HepG2 (cell line): ENCODE measurements around the gene TNFRSF6B. TPM values are rescaled to one million over a fixed set of nuclear protein-coding genes. Genes with fewer than 3 reads are reported as not detected.

Source experiments
- ATRX ChIP-seq: sonication (generic); formaldehyde crosslinking; IDR thresholded peaks from 2 replicates; pipeline ENCODE4 v1.4.0; 2020; ENCODE audit warnings: missing genetic modification reagents, borderline replicate concordance
- KDM1A ChIP-seq: IDR thresholded peaks from 2 replicates; pipeline ENCODE4 v1.6.1; 2016; ENCODE audit warnings: missing compliant biosample characterization
- KDM5A ChIP-seq: fragments of 200-600 bp; sonication (generic); IDR thresholded peaks from 2 replicates; pipeline ENCODE4 v1.7.0; 2018; ENCODE audit warnings: antibody characterized with exemption, mild to moderate bottlenecking, low read length, borderline replicate concordance
- KLF13 ChIP-seq: sonication (generic); formaldehyde crosslinking; IDR thresholded peaks from 2 replicates; pipeline ENCODE4 v1.4.0; 2020; ENCODE audit warnings: mild to moderate bottlenecking, missing genetic modification reagents
- ZFP90 ChIP-seq: sonication (generic); formaldehyde crosslinking; IDR thresholded peaks from 2 replicates; pipeline ENCODE4 v1.8.0; 2022; ENCODE audit warnings: missing genetic modification reagents, mild to moderate bottlenecking, inconsistent platforms, borderline replicate concordance
- ZNF225 ChIP-seq: sonication (generic); formaldehyde crosslinking; IDR thresholded peaks from 2 replicates; pipeline ENCODE4 v1.4.0; 2020; ENCODE audit warnings: mild to moderate bottlenecking, missing genetic modification reagents
- ZNF44 ChIP-seq: sonication (generic); formaldehyde crosslinking; IDR thresholded peaks from 2 replicates; pipeline ENCODE4 v1.5.1; 2020; ENCODE audit warnings: mild to moderate bottlenecking, missing genetic modification reagents
- ZNF570 ChIP-seq: sonication (generic); formaldehyde crosslinking; IDR thresholded peaks from 2 replicates; pipeline ENCODE4 v1.4.0; 2020; ENCODE audit warnings: mild to moderate bottlenecking, missing genetic modification reagents, borderline replicate concordance
- polyA plus RNA-seq, 8 experiments: library from polyadenylated mRNA; depleted of rRNA in 3 of 8; stranded (reverse) in 7 of 8; unstranded in 1 of 8; fragments of >200 nt; fragmentation: Illumina TruSeq in 4 of 8; extraction: Trizol in 4 of 8; gene quantifications; 2 replicates each; pipeline versions ENCODE4 v1.2.1 to v1.2.3, GENCODE V29; 2011 to 2016; ENCODE audit warnings: low read depth in 4 of 8, missing spikeins in 1 of 8, mixed read lengths in 1 of 8; ENCODE audit not compliant: insufficient read depth in 1 of 8
- total RNA-seq, 5 experiments: library from RNA; depleted of rRNA; stranded (reverse); fragments of >200 nt; fragmentation: Illumina TruSeq; extraction: Trizol; gene quantifications; 2 replicates each; pipeline ENCODE4 v1.2.3, GENCODE V29; 2016; ENCODE audit warnings: low read depth in 1 of 5
- TF ChIP-seq, protein P1 (sequence below): sonication (generic); formaldehyde crosslinking; IDR thresholded peaks from 2 replicates; pipeline ENCODE4 v1.4.0; 2020; ENCODE audit warnings: mild to moderate bottlenecking, missing genetic modification reagents
- TF ChIP-seq, protein P2 (sequence below): sonication (generic); formaldehyde crosslinking; IDR thresholded peaks from 2 replicates; pipeline ENCODE4 v1.4.0; 2020; ENCODE audit warnings: missing genetic modification reagents, borderline replicate concordance
- TF ChIP-seq, protein P3 (sequence below): sonication (generic); formaldehyde crosslinking; IDR thresholded peaks from 2 replicates; pipeline ENCODE4 v1.5.0; 2020; ENCODE audit warnings: mild to moderate bottlenecking, missing genetic modification reagents, borderline replicate concordance

TNFRSF6B gene
- total and polyA plus RNA-seq, 2 of the 13 experiments (the other 11 are each of a cell fraction or from before 2014, with no cell fraction given) = 0.24 TPM; not detected in 1

DNA sequence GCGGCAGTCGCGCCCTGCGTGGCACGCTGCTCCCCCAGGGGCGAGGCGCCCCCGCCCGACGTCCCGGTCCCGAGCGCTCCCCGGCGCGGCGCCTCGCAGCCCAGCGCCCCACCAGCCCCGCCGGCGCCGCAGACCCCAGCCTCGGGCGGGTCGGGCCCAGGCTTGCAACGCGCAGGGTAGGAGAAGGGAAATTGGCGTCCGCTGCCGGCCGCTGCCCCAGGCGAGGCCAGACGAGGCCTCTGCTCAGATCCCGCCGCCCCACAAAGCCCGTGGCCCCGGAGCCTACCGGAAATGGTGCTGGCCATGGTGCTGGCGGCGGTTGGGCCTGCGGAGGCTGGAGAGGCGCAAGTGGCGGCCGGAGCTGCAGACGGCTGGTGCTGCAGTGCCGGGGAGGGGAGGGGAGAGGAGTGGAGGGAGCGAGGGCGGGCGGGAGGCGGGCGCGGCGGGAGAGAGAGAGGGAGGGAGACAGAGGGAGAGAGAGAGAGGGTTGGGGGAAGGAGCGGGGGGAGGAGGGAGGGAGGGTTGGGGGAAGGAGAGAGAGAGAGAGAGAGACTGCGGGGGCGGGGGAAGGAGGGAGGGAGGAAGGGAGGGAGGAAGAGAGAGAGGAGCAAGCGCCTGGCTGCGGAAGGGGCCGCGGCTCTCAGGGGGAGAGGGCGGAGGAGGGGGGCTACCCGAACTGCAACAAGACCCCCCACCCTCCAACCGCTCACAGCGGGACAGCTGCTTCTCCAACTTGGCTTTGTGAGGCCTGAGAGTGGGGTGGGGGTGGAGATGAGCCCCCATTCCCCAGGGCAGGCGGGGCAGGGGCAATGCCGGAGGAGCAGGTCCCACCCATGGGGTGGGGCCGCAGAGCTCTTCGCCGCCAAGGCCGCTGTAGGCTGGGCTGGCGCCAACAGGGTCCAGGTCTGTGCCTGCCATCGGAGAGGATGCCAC is 43.1 kb upstream of the TNFRSF6B start, which contains the start of gene STMN3 (continued):
- TF ChIP-seq ATRX = peak; percentile 96; the same call in 1 of the 2 replicates
- 0 out of 2 replicates have a peak, but pooled peaks have one; percentile 77 for TF ChIP-seq ZNF570 (CRISPR knock-in tag)
- peak; percentile 95; the same call in 1 of the 2 replicates for TF ChIP-seq ZNF225 (CRISPR knock-in tag)
- TF ChIP-seq ZFP90 = peak; percentile 95
- TF ChIP-seq, protein P1, sequence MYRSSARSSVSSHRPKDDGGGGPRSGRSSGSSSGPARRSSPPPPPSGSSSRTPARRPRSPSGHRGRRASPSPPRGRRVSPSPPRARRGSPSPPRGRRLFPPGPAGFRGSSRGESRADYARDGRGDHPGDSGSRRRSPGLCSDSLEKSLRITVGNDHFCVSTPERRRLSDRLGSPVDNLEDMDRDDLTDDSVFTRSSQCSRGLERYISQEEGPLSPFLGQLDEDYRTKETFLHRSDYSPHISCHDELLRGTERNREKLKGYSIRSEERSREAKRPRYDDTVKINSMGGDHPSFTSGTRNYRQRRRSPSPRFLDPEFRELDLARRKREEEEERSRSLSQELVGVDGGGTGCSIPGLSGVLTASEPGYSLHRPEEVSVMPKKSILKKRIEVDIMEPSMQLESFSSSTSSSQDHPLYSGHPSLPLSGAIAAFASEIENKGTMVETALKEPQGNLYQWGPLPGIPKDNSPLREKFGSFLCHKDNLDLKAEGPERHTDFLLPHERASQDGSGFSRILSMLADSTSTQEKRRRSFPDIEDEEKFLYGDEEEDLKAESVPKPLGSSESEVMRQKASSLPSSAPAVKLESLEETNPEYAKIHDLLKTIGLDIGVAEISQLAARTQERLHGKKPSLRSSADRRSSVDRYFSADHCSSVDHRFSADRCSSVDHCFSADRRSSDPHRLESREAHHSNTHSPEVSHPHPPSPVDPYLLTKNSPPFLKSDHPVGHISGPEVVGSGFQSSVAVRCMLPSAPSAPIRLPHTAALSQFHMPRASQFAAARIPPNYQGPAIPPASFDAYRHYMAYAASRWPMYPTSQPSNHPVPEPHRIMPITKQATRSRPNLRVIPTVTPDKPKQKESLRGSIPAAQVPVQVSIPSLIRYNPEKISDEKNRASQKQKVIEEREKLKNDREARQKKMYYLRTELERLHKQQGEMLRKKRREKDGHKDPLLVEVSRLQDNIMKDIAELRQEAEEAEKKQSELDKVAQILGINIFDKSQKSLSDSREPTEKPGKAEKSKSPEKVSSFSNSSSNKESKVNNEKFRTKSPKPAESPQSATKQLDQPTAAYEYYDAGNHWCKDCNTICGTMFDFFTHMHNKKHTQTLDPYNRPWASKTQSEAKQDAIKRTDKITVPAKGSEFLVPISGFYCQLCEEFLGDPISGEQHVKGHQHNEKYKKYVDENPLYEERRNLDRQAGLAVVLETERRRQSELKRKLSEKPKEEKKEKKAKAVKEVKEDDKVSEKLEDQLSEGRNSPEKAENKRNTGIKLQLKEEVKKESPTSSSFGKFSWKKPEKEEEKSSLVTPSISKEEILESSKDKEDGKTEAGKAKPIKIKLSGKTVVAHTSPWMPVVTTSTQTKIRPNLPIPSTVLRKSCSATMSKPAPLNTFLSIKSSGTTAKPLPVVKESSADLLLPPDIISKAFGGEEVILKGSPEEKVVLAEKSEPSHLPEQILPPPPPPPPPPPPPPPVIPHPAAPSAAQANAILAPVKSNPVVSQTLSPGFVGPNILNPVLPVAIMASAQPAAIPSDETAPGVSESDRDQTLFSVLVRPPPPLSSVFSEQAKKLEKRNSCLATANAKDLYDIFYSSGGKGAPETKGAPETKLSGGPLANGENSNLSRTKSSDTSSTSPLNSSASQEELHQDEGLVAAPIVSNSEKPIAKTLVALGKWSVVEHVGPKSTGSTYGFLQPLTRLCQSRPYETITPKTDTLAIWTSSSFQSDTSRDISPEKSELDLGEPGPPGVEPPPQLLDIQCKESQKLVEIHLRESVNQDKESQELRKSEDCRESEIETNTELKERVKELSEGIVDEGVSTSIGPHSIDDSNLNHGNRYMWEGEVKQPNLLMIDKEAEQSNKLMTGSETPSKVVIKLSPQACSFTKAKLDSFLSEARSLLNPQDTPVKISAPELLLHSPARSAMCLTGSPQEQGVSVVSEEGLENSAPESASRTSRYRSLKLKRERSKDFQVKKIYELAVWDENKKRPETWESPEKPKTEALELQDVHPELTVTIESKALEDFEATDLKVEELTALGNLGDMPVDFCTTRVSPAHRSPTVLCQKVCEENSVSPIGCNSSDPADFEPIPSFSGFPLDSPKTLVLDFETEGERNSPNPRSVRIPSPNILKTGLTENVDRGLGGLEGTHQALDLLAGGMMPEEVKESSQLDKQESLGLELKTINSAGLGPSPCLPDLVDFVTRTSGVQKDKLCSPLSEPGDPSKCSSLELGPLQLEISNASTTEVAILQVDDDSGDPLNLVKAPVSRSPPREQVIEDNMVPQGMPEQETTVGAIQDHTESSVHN (CRISPR knock-in tag) = peak; percentile 92; the same call in 1 of the 2 replicates
- TF ChIP-seq, protein P2, sequence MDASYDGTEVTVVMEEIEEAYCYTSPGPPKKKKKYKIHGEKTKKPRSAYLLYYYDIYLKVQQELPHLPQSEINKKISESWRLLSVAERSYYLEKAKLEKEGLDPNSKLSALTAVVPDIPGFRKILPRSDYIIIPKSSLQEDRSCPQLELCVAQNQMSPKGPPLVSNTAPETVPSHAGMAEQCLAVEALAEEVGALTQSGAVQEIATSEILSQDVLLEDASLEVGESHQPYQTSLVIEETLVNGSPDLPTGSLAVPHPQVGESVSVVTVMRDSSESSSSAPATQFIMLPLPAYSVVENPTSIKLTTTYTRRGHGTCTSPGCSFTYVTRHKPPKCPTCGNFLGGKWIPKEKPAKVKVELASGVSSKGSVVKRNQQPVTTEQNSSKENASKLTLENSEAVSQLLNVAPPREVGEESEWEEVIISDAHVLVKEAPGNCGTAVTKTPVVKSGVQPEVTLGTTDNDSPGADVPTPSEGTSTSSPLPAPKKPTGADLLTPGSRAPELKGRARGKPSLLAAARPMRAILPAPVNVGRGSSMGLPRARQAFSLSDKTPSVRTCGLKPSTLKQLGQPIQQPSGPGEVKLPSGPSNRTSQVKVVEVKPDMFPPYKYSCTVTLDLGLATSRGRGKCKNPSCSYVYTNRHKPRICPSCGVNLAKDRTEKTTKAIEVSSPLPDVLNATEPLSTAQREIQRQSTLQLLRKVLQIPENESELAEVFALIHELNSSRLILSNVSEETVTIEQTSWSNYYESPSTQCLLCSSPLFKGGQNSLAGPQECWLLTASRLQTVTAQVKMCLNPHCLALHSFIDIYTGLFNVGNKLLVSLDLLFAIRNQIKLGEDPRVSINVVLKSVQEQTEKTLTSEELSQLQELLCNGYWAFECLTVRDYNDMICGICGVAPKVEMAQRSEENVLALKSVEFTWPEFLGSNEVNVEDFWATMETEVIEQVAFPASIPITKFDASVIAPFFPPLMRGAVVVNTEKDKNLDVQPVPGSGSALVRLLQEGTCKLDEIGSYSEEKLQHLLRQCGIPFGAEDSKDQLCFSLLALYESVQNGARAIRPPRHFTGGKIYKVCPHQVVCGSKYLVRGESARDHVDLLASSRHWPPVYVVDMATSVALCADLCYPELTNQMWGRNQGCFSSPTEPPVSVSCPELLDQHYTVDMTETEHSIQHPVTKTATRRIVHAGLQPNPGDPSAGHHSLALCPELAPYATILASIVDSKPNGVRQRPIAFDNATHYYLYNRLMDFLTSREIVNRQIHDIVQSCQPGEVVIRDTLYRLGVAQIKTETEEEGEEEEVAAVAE (CRISPR knock-in tag) = peak; percentile 97
- TF ChIP-seq, protein P3, sequence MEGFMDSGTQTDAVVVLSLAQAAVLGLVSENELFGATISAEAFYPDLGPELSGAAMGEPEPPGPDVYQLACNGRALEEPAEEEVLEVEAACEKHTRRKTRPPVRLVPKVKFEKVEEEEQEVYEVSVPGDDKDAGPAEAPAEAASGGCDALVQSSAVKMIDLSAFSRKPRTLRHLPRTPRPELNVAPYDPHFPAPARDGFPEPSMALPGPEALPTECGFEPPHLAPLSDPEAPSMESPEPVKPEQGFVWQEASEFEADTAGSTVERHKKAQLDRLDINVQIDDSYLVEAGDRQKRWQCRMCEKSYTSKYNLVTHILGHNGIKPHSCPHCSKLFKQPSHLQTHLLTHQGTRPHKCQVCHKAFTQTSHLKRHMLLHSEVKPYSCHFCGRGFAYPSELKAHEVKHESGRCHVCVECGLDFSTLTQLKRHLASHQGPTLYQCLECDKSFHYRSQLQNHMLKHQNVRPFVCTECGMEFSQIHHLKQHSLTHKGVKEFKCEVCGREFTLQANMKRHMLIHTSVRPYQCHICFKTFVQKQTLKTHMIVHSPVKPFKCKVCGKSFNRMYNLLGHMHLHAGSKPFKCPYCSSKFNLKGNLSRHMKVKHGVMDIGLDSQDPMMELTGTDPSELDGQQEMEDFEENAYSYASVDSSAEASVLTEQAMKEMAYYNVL (CRISPR knock-in tag) = 0 out of 2 replicates have a peak, but pooled peaks have one; percentile 41
- peak; percentile 90; the same call in 1 of the 2 replicates for TF ChIP-seq ZNF44 (CRISPR knock-in tag)
- no peak for TF ChIP-seq KDM5A
- TF ChIP-seq KLF13 (CRISPR knock-in tag) = peak; percentile 89; the same call in 1 of the 2 replicates
- peak; percentile 70; the same call in 1 of the 2 replicates for TF ChIP-seq KDM1A (CRISPR knock-in tag)
